GM19324 (cell line): ENCODE measurements around the gene NR4A1.

Source experiments
- ATAC-seq: cut with Tn5 transposase; IDR thresholded peaks from one replicate; pipeline ENCODE4 v1.9.1; 2021; ENCODE audit warnings: mild to moderate bottlenecking, moderate library complexity; ENCODE audit not compliant: unreplicated experiment, low FRiP score

The NR4A1 gene

DNA sequence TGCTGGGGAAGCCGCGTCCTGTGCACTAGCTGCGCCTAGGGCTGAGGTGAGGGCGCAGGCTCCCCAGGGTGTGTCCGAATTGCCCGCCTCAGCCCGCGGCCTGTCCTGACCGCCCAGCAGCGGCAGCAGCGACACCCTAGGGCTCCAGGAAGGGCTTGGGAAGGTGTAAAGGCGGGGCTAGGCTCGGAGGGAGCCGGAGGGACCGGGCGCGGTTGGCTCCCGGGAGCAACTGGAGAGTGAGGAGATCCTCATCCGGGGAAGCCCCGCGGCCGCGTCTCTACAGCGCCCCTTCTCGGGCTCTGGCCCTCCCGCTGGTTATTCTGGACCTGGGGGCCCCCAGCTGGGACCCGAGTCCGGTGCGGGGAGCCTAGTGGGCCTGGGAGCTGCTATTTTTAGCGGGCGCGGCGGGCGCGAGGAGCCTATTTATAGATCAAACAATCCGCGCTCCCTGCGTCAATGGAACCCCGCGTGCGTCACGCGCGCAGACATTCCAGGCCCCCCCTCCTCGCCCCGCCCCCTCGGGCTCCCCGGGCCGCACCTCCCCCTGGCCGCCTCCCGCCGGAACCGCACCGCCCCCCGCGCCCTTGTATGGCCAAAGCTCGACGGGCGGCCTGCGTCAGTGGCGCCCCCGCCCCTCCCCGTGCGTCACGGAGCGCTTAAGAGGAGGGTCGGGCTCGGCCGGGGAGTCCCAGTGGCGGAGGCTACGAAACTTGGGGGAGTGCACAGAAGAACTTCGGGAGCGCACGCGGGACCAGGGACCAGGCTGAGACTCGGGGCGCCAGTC, at the start of gene NR4A1:
TSS of gene NR4A1 (plus strand) at position 685 of the 784 bp plus-strand sequence. CDS start 2,887 bp downstream, outside the sequence.
- peak; percentile 80 for ATAC-seq

DNA sequence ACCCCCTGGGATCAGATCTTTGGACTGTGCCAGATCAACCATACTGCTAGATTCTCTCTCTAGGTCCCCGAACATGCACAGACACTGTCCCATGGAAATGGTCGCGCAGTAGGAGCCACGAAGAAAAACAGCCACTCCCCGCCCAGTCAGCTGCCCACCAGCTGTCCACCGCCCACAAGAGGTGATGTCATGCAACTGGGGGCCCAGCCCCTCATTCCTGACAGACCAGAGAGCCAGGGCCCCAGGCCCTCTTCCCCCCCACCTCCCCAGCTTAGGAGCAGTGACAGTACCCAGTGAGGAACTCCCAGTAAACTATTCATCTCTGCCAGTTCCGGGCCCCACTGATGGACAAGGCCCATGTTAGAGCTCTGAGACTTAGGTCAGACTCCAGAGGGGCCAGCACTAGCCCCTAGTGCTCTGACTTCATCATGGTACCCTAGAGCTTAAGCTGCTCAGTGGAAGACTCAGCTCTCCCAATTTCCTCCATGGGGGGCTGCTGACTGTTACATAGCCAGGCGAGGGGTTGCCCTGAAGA, 48.2 kb upstream of the NR4A1 start:
- ATAC-seq: no peak

DNA sequence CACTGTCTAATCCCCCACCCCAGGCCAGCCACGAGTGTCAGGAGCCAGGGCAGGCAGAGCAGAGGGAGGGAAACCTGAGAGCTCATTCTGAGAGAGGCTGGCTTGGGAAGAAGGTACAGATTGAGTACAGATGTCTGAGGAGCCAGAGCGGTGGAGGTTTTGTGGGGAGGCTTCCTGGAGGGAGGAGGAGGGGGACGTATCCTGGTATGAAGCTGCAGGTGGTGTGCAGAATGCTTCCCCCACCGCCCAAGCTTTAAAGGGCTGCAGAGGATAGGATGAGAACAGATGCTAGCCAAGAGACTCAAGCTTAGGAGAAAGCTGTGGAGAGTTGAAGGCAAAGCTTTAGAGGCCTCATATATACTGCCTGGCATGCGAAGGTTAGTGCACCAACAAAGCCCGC, 47.7 kb upstream of the NR4A1 start:
- ATAC-seq: no peak

DNA sequence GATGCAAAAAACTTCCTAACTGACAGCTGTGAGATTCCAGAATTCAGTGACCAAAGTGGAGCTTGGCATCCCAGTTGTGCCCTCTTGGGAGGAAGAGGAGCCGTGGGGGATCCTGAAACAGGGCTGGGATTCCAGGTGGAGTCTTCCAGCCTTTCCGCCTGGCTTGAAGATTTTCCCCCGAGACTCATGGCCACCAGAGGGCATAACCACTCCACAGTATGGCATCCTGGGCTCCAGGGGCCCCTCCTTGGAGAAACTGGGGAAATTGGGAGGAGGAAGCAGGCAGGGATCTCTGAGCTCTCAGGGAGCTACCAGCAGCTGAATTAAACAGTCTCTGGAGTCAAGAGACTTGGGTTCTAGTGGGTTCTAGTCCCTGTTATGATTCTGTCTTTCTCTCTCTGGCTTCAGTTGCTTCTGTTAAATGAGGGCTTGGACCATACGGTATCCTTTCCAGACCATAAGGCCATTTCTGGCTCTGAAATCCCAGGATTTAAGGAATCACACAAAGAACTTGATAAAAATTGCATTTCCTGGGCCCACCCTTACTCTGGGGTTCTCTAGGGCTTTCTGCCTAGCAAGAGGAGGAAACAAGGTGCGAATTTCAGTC, 47.1 kb upstream of the NR4A1 start:
- ATAC-seq: no peak

DNA sequence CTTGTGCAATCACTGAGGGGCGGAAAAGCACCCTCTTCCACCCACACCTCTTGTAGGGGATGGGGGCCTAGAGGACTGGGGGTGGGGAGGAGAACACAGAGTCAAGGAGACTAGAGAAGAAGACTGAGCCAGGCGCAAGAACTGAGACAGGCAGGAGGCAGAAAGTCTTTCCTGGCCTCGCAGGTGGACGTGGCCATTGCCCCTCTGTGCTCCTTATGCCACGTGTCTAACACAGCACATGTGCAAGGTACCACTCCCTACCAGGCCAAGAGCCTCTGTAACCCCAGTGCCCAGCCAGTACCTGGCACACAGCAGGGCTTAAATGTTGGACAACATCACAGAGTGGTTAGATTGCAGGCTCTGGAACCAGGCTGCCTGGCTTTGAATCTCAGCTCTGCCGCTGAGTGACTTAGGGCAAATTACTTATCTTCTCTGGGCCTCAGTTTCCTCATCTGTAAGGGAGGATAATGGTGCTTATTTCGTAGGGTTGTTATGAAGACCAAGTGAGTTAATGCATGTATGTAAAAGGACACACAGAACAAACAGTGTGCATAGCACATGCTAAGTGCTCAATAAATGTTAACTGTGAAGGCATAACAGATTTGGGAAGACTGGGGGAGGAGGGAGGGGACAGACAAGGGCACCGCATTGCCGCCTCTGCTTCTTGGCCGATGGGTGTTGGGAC, 45.9 kb upstream of the NR4A1 start:
- no peak for ATAC-seq

DNA sequence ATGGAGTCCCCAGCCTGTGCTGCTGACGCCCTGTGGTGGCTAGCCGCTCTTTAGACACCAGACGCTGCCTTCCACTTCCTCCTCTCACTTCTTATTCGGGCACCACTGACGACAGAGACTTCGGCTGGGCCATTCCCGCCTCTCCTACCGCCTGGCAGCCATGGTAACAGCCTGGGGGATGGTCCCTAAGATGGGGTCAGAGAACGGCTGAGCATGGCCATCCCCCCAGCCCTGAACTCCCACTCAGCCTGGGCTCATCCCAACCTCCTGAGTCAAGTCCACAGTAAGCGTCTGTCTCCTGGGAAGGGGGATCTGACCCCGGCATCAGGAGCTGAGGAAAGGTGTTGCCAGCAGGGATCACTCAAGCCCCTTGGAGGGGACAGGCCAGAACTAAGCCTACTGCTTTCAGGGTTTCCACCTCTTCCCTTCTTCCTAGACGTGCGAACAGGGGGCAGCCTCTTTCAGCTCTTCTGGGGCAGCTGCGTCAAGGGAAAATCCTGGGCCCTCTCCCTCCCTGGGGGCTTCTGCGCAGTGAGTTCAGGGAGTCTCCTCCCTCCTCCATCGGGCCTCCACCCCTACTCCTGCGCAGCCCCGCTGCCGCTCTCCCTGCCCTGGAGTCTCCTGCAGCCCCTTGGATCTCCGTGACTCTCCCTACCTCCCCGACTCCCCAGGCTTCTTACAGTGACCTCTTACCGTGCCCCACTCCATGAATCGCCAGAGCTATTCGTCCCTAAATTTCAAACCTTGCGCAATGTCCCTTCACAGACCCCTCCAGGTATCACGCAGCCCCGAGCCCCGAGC, 45.1 kb upstream of the NR4A1 start:
- no peak for ATAC-seq

DNA sequence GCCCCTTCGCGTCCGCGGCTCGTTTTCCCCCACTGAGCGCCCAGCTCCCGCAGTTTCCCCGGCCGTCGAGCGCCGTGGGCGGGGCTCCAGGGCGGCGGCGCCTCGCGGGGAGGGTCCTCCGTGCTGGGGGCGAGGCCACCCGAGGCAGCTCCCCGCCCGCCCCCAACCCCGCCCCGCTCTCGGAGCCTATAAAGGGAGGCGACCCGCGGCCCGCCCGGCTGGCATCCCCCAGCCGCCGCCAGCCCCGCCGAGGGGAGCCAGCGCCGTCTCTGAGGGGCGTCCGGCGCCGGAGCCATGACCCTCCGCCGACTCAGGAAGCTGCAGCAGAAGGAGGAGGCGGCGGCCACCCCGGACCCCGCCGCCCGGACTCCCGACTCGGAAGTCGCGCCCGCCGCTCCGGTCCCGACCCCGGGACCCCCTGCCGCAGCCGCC, 44.5 kb upstream of the NR4A1 start, which contains the start of gene TAMALIN:
TSS of gene TAMALIN (plus strand) at position 221 of the 432 bp plus-strand sequence. CDS start at position 295, 74 bp downstream.
- ATAC-seq: no peak

DNA sequence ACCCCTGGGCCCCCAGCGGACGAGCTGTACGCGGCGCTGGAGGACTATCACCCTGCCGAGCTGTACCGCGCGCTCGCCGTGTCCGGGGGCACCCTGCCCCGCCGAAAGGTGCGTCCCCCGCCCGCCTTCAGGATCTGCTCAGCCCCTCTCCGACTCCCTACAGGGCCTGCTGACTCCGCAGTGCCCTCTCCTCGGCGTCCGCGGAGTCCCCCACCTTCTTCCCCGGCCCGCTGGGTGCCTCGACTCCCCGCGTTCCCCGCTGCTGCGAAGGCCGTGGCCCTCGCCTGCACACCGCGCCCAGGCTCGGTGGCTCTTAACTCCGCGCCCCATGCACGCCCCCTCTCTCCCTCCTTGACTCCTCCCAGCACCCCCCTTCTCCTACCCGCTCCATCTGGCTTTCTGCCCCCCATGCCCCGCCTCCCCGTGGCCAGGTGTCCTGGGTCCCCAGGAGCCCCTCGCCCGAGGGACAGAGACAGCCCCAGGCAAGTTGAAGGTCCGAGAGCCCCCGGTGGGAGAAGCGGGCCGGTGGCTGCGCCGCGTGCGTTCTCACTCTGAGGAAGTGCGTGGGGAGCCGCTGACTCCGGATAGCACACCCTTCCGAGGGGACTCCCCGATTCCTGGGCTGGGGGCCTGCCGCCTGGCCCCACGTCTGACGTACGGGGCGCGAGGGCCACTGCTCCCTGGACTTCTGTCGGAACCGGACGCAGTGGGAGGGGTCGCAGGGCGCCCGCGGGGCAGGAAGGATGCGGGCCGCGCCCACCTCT, 43.9 kb upstream of the NR4A1 start:
- no peak for ATAC-seq

DNA sequence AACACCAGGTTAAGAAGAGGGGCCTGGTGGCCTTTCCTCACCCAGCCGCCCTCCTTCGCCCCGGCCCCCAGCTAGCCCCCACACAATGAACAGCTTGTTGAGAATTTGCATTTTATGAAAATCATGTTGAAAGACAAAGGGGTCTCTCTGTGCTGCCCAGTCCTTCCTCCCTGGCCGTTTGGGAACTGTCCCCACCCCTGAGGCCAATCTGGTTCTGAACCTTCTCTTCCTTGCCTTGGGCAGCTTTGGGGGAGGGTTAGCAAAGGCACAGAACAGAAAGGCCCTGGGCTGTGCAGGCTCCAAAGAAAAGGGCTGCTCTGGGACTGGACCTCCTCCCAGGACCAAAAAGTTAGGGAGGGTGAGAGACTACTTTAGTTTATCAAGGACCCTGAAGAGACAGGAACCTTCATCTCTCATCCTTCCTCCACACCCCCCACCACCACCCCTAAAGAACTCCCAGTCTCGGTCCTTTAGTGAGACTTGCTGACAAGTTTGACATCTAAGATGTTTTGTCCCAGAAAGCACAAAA, 43.2 kb upstream of the NR4A1 start:
- no peak for ATAC-seq

DNA sequence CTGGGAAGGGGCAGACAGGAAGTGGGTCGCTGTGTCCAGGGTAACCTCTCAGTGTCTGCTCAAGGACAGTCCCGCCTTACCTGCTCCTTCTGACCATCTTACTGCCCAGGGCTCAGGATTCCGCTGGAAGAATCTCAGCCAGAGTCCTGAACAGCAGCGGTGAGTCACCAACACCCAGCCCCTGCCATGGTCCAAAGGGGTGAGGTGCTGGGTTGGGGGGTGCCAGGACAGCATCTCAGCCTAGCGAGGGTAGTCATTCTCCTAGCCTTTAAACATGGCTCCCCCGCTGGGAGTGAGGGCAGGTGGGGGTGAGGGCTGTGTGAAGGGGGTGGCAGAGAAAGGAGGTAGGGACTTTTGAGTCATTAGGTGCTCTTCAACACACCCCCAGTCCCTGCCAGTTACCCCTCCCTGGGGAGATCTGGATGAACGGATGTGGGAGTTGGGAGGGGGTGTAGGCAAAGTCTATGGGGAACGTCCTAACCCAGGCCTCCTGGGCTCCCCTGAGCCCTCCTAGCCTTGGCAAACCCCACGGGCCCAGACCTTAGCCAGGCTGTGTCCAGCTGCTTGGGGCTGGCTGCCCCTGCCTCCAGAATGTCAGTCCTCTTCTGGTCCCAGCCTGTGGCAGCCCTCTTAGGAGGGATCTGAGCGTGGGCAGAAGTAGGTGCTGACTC, 42.0 kb upstream of the NR4A1 start:
- ATAC-seq: no peak

DNA sequence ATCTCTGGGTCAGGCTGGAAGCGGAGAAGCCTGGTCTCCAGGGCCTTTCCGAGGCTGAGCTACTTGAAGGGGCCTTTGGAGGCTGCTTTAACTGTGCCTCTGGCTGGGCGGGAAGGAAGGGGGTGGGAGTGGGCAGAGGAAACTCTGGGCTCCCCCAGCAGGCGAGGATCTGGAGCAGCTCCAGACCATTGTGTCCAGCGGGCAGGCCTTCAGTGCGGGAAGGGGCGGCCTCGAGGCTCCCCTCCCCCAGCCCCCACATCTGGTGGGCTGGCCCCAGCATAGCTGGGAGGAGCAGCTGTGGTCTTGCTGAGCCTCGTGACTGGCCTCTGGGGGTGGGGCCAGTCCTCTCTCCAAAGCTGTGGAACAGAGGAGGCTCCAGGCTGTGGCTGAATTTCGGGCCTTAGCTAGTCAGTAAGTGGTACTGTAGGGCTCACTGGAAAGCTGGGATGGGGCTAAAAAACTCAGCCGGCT, 41.1 kb upstream of the NR4A1 start:
- ATAC-seq: no peak

DNA sequence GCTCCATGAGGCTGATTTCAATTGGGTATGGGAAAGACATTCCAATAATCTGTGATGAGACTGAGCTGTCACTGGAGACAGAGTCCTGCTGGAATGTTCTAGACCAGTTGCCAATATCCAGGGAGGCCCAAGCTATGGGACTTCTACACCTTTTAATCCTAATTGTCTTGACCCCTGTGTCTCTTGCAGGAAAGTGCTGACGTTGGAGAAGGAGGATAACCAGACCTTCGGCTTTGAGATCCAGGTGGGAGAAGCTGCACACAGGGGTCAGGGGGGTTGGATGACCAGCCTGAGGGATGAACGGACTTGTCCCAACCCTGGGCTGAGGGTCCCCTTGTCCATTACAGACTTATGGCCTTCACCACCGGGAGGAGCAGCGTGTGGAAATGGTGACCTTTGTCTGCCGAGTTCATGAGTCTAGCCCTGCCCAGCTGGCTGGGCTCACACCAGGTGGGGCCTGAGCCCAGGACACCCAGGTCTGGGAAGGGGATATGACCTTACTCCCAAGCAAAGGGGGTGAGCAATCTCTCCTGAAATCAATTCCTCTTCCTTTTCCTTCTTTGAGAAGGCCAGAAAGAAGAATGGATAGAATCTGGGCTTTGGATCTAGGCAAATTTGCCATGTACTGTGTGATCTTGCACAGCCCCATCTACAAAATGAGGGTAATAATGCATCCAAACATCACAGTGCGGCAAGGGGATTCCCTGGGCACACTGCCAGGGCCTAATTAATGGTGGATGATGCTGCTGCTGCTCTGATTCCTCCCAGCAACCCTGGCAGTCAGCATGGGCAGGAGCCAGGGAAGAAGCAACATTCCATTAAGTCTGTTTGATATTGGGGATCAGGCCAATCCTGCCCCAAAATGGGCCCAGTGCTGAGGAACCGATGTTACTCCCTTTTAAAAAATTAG, 40.3 kb upstream of the NR4A1 start:
- no peak for ATAC-seq

DNA sequence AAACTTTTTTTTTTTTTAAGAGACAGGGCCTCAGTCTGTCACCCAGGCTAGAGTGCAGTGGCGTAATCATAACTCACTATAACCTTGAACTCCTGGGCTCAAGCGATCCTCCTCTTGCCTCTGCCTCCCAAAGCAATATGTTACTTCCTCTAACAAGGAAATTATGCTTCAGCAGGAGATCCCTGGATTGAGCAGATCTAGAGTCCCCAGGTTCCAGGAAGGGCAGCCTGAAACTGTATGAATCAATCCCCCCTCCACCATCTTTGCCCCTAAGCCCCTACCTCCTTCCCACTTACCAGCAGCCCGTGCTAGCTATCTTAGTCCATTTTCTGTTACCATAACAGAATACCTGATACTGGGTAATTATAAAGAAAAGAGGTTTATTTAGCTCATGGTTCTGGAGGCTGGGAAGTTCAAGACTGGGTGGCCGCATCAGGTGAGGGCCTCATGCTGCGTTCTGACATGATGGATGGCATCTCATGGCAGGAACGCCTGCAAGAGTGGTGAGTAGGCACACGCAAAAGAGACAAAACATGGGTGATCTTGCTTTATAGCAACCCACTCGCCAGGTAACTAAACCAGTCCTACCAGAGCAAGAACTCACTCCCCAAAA, 39.5 kb upstream of the NR4A1 start:
- ATAC-seq: no peak

DNA sequence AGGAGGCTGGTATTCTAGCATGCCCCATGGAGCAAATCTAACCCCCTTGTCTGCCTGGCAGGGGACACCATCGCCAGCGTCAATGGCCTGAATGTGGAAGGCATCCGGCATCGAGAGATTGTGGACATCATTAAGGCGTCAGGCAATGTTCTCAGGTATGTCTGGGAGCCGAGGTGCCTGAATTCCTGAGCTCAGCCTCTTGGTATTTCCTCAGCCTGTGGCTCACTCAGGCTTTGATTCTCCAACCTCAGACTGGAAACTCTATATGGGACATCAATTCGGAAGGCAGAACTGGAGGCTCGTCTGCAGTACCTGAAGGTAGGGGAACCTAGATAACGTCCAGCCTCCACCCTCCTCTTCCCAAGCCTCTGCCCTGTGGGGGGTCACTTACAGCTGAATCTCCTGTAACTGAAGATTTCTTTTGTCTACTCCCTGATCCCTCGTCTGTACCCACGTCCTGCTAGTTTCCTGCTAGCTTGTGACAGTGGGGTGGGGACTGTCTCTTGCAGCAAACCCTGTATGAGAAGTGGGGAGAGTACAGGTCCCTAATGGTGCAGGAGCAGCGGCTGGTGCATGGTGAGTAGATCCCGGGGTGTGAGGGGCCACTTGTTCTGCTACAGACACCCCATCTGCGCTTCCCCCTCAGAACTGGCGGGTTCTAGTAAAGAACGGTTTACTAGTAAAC, 37.5 kb upstream of the NR4A1 start:
- no peak for ATAC-seq

DNA sequence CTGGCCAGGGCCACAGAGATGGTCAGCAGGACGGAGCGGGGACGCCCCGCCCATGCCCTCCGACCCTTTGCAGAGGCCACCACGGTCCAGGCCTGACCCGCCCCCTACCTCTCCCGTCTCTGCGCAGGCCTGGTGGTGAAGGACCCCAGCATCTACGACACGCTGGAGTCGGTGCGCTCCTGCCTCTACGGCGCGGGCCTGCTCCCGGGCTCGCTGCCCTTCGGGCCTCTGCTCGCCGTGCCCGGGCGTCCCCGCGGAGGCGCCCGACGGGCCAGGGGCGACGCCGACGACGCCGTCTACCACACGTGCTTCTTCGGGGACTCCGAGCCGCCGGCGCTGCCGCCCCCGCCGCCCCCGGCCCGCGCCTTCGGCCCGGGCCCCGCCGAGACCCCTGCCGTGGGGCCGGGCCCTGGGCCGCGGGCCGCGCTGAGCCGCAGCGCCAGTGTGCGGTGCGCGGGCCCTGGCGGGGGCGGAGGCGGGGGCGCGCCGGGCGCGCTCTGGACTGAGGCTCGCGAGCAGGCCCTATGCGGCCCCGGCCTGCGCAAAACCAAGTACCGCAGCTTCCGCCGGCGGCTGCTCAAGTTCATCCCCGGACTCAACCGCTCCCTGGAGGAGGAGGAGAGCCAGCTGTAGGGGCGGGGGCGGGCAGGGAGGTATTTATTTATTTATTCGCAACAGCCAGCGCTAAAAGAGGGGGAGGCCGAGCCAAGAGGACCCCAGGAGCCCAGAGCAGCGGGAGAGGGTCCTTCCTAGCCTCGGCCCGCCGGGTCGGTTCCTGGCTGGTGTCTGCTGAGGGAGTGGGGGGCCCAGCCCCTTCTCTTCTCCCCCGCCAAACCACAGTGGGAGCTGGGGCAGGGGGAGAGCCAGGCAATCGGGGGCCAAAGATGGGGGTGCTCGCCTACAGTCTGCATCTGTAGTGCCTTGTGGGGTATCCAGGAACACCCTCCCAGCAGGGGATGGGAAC, 36.4 kb upstream of the NR4A1 start:
- no peak for ATAC-seq
